Urinary bladder (tissue), 4 donors: ENCODE data around the gene LOXHD1. TPM values are rescaled to one million over a fixed set of nuclear protein-coding genes. Genes with fewer than 3 reads are reported as not detected.

Source experiments
- DNase-seq: peaks from one replicate; pipeline ENCODE4 v3.0.0-alpha.2; 2015; ENCODE audit errors: extremely low spot score
- H3K27ac ChIP-seq: one replicate; pipeline ENCODE4 v1.5.1; 2013; ENCODE audit warnings: low read depth, mild to moderate bottlenecking, moderate library complexity
- H3K36me3 ChIP-seq: one replicate; pipeline ENCODE4 v1.6.1; 2013; ENCODE audit warnings: mild to moderate bottlenecking, moderate library complexity; ENCODE audit not compliant: insufficient read depth
- H3K4me1 ChIP-seq: one replicate; pipeline ENCODE4 v1.6.1; 2013; ENCODE audit warnings: mild to moderate bottlenecking, moderate library complexity; ENCODE audit not compliant: insufficient read depth
- H3K4me3 ChIP-seq: one replicate; pipeline ENCODE4 v1.5.1; 2013; ENCODE audit warnings: low read depth, low read length
- WGBS: extraction: QIAGEN DNeasy Blood & Tissue Kit; methylation state at CpG from one replicate; pipeline ENCODE4 v1.1.7; 2013; 5-methylcytosine and 5-hydroxymethylcytosine counted together
- polyA plus RNA-seq: library from polyadenylated mRNA; stranded (reverse); fragments of 200-250 nt; gene quantifications from one replicate; pipeline ENCODE4 v1.2.3, GENCODE V29; 2013
- total RNA-seq: library from RNA; depleted of rRNA; stranded (reverse); fragments of >200 nt; gene quantifications from one replicate; pipeline ENCODE4 v1.2.3, GENCODE V29; 2014
- donor health status: healthy with polysubstance abuse.
- donor health status: healthy.

LOXHD1 gene
- total and polyA plus RNA-seq, 2 donors = 0.11 to 1.2 TPM

DNA sequence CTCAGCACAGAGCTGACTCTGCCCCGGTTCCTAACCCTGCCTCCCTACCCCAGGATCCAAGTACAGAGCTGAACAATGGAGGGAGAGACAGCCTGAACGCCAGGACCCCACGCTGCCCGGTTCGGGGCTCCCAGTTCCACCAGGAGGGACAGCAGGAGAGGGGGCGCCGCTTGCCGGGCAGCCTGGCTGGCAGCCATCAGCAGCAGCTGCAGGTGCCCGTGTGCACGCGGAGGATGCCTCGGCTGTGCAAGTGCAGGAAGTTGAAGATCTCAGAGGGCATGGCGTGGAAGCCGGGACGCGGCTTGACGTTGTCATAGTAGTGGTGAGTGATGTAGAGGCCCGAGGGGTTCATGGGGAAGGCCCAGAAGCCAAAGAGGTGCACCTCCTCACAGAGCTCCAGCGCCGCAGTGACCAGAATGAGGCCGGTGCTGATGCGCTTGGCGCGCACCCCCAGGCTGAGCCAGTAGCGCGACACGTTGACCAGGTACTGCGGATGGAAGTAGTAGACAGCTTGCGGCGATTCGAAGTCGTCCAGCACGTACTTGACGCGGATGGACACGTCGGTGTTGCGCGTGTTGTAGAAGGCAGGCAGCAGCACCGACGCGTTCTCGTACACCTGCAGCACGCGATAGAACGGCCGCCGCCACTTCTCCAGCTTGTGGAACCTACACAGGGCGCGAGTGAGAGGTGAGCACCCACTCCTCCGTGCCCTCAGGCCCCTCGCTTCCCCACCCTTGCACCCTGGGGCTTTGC lies 23.0 kb upstream of the LOXHD1 start:
- Histone ChIP-seq H3K27ac (no peak overlapping the region), H3K4me3 (no peak overlapping the region), H3K36me3 (no peaks in the 10 kb centered on the region), H3K4me1 (no peaks in the 10 kb centered on the region)
- DNase-seq = no peak
- 95% methylated on average over 52 of the region's 52 CpGs for WGBS

DNA sequence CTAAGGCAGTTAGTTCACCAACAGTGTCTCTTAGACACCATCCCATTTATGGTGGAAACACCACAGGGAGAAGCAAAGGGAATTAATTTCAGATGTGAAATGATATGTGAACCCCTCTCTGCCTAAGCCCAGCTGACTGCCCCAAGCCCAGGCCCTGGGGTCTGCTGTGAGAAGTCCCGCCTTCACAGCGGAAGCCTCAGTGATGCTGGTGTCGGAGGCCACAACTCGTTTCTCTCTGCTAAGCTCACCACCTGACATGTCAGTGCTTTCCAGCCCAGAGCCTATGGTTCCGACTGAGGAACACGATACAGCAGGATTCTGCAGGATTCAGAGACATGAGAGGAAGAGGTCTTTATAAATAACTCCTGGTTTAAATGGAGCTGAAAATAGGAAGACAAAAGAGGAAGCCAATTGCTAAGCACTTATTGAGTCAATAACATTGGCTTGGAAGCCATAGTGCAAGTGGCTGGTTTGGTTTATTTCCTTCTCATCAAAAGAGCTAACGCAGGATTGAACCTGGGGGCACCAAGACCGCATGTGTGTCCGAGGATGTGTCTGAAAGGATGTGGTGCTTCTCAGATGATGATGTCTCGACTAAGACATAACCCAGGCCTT lies 21.9 kb upstream of the LOXHD1 start:
- 80% methylated on average over 10 of the region's 10 CpGs for WGBS
- no peak for DNase-seq
- Histone ChIP-seq H3K27ac (no peak overlapping the region), H3K36me3 (no peaks in the 10 kb centered on the region), H3K4me3 (no peak overlapping the region), H3K4me1 (no peaks in the 10 kb centered on the region)

DNA sequence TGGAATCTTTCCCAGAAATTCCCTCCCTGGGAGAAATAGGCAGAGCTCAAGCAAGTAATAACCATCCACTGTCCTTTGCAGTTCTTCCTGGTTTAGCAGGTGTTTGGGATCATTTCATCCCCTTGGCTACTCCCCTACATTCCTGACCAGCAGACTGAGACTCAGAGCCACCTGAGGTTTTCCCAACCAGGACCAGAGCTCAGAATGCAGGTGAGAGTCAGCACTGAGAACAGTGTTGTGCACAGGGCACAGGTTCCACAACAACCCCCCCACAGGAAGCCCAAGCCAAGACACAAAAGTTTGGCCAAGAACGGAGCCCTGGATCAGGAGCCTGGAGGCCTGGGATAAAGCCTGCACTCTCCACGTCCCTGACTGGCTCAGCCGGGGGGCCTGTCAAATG lies 21.0 kb upstream of the LOXHD1 start:
- no peak for DNase-seq
- no peak overlapping the region for H3K27ac ChIP-seq
- no peak overlapping the region for H3K4me3 ChIP-seq
- WGBS = 47% methylated on average over 3 of the region's 3 CpGs
- no peaks in the 10 kb centered on the region for H3K36me3 ChIP-seq
- H3K4me1 ChIP-seq = no peaks in the 10 kb centered on the region

DNA sequence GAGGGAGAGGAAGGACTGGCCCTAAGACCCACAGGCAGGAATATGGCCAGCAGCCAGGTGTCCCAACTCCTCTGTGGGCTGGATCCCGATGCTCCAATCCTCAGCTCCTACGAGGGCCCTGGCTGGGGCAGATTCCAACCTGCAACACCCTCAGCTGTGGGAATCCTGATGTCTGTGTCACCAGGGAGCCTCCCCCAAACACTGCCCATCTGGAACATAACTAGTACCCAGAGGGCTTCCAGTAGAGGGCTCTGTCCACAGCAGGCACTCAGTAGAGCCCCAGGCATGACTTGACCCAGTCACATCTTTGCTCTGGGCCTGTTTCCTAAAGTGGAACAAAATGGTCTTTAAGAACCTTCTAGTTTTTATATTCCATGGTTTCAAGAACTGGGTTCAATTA lies 20.6 kb upstream of the LOXHD1 start:
- WGBS = 73% methylated on average over 2 of the region's 2 CpGs
- Histone ChIP-seq H3K4me3 (no peak overlapping the region), H3K27ac (no peak overlapping the region), H3K4me1 (no peaks in the 10 kb centered on the region), H3K36me3 (no peaks in the 10 kb centered on the region)
- DNase-seq = no peak

DNA sequence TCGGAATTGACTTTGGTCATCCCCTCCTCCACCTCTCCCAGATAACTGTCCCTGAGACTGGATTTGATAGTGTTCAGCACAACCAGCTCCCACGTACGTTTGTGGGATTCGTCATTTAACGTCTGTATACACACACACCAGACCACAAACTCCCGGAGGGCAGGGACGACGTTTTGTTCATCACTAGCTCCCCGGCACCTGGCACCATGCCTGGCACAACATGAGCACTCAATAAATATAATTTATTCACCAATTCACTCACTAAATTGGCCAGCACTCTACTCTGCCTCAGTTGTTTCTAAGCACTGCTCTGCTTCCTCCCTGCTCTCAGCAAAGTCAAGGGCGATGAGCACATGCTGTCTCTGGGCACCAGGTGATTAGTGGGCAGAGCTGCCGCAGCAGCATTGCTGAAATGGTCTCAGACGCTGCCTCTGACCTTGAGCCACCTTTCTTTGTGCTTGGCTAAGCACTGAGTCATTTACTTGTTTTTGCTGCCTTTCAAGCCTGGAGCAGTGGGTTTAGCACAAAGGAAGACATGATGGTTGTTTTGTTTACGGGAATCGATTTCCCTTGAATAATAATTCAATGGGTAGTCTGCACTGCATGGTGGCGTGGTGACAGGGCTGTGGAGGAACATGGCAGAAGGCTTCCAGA lies 19.3 kb upstream of the LOXHD1 start:
- H3K4me3 ChIP-seq = no peak overlapping the region
- no peaks in the 10 kb centered on the region for H3K4me1 ChIP-seq
- DNase-seq = no peak
- WGBS = 71% methylated on average over 15 of the region's 15 CpGs
- no peak overlapping the region for H3K27ac ChIP-seq
- H3K36me3 ChIP-seq = no peaks in the 10 kb centered on the region

DNA sequence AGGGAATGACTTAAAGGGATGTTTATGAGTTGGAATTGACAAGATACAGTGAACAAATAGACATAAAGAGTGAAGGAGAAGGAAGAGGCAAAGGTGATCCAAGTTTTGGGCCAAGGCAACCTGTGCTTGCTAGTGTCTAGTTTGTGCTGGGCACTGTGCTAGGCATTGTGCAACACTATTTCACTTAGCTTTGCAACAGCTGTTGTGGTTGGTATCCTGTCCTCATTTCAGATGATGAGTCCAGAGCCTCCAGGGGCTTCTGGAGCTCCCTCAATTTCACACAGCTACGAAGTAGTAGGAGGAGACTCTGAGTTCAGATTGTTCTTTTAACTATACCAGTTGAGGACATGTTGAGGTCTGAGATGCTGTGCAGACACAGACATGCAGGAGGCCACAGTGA lies 18.1 kb upstream of the LOXHD1 start:
- Histone ChIP-seq H3K4me1 (no peaks in the 10 kb centered on the region), H3K4me3 (no peak overlapping the region), H3K27ac (no peak overlapping the region), H3K36me3 (no peaks in the 10 kb centered on the region)
- no peak for DNase-seq
- WGBS = 88% methylated on average over 1 of the region's 1 CpG

DNA sequence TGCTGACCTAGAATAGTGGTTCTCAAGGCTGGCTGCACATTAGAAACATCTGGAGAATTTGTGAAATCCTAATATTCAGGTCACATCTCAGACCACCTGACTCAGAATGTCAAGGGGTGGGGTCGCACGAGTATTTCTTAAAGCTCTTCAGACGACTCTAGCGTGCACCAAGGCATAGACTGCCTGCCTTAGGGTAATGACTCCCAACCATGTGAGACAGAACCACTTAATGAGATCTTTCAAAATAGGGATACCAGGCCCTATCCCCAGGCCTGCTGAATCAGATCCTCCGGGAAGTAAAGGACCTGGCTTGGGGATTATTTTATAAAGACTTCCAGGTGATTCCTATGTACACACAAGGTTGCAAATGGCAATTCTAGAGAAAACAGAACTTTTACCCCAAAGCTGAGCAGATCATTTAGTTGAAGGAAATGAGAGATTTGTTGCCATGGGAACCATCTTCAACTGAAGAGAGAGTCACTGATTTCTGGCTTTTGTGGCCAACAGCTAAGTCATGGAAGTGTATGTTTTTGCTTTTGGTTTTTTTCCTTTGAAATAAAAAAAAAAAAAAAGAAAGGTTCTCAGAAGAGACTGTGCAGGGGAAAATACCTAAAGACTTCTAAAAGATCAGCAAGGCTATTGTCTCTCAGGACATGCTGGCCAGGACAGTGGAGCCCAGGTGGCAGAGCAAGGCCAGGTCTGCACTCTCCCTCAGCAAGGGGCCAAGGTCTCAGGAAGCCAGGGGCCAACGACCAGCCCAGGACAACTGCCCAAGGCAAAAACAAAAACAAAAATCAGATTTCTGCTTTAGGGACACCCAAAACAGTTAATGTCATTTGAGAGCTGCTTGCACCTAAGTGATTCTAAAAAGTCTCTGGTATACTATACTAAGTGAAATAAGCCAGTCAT lies 15.3 kb upstream of the LOXHD1 start:
- no peak overlapping the region for H3K27ac ChIP-seq
- H3K4me1 ChIP-seq = no peaks in the 10 kb centered on the region
- WGBS = 73% methylated on average over 6 of the region's 6 CpGs
- no peak for DNase-seq
- no peaks in the 10 kb centered on the region for H3K36me3 ChIP-seq
- H3K4me3 ChIP-seq = no peak overlapping the region

DNA sequence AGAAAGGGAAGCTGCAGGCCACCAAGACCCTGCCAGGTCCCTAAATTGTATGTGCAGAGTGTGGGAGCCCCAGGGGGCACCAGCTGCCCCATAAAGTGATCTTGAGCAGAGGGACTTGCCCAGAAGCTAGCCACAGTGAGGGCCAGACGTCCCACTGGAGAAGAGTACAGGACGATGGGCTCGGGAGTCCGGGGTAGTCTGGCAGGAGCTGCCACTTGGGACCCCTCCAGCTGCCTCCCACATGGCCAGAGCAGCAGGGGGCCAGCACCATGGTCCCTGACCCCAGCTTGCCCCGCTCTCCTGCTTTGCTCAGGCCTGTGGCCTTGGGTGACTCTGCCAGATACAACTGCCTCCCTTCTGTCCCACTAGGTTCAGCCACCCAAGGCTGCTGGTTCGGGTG lies 11.7 kb upstream of the LOXHD1 start:
- 89% methylated on average over 6 of the region's 6 CpGs for WGBS
- no peak overlapping the region for H3K4me3 ChIP-seq
- H3K4me1 ChIP-seq = no peaks in the 10 kb centered on the region
- no peak for DNase-seq
- H3K36me3 ChIP-seq = no peaks in the 10 kb centered on the region
- no peak overlapping the region for H3K27ac ChIP-seq

DNA sequence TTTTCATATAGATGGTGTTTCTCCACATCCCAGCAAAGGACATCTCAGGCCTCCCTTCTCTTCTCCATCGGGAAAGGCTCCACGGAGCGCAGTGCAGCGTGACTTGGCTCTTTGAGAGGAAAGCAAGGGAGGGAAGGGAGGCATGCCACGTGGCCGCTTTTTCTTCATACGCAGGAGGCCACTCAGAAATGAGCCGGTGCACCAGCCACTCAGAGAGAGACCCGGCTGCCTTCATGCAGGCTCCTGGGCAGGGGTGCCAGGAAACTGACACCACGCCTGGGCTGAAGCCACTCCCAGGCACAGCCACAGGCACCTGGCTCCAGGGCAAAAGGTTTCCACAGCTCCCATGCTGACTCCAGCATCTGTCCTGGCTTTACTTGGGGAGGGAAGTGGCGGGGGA lies 11.1 kb upstream of the LOXHD1 start:
- no peak overlapping the region for H3K27ac ChIP-seq
- no peak overlapping the region for H3K4me3 ChIP-seq
- DNase-seq = no peak
- whole genome bisulfite sequencing = 79% methylated on average over 11 of the region's 11 CpGs
- H3K36me3 ChIP-seq = no peaks in the 10 kb centered on the region
- H3K4me1 ChIP-seq = no peaks in the 10 kb centered on the region

DNA sequence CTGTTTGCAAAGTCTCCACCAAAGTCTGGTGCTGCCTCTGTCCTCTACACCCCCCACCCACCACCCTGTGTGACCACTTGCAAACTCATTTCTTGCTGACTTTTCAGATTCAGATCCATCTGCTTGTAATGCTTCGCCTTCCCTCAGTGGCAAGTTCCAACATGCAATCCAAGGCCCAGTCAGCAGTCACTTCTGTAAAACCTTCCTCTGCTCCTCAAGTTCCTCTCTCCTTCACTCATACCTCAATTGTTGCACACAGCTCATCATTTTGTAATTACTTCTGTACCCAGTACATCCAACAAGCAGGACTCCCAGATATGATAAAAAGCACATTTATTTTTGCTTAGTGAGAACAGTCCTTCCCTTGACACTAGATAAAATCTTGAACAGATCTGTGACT lies 6.5 kb upstream of the LOXHD1 start:
- Histone ChIP-seq H3K27ac (no peak overlapping the region), H3K4me1 (no peaks in the 10 kb centered on the region), H3K36me3 (no peaks in the 10 kb centered on the region), H3K4me3 (no peak overlapping the region)
- DNase-seq = no peak
- WGBS = 82% methylated on average over 1 of the region's 1 CpG

DNA sequence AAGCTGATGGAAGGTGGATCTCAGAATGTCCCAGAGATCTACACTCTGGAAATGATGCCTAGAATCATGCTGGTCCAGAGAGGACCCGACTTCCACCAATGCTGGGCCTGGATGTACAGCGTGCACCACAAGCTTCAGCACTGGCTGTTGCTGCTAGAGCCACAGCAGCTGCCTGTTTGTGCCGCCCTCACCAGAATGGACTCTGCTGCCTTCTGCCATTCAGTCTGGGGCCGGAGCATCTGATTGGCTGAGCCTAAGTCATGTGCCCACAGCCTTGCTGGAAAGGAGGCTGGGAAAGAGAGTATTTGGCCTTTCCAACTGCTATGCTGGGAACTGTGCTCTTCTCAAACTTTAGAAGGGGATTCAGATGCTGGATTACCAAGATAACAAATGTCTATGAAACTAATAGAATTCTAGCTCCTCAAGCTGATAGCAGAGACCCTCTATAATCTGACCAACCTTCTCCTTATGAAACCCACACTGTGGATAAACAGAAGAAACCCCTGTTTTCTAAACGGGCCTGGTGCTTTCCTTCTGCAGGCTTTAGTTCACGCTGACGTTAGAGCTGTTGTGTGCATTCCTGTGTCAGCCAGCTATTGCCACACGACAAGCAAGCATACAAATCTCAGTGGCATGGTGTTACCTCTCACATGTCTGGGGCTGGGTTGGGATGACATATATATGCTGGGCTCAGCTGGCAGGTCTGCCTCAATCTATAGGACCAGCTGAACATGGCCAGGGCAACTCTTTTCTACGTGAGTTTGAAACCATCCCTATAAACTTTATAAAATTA lies 4.1 kb upstream of the LOXHD1 start:
- no peaks in the 10 kb centered on the region for H3K36me3 ChIP-seq
- no peaks in the 10 kb centered on the region for H3K4me1 ChIP-seq
- 61% methylated on average over 9 of the region's 9 CpGs for WGBS
- no peak overlapping the region for H3K4me3 ChIP-seq
- H3K27ac ChIP-seq = no peak overlapping the region
- DNase-seq = no peak

DNA sequence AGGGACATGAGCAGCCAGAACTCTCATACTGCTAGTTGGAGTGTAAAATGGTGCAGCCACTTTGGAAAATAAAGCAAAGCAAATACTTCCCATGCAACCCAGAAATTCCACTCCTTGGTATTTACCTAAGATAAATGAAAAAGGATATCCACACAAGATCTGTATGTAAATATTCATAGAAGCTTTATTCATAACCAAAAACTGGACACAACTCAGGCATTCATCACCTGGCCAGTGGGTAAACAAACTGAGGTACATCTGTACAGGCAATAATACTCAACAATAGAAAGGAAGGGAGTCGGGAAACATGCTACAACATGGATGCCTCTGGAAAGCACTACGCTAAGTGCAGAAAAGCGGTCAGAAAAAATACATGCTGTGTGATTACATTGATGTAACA lies 2.5 kb upstream of the LOXHD1 start:
- Histone ChIP-seq H3K4me1 (no peaks in the 10 kb centered on the region), H3K27ac (no peak overlapping the region), H3K36me3 (no peaks in the 10 kb centered on the region), H3K4me3 (no peak overlapping the region)
- 94% methylated on average over 3 of the region's 3 CpGs for WGBS
- no peak for DNase-seq
